ENCODE measurements around the gene TRIM16. TPM values are rescaled to one million over a fixed set of nuclear protein-coding genes. Genes with fewer than 3 reads are reported as not detected.
A peak's percentile ranks its signal among the peaks of the same experiment; 100 is the strongest.
"Not testable (repeated sequence)": the region's sequence is repeated elsewhere in the genome, so short reads cannot be mapped to it uniquely, and the experiment has no call there.

Gene TRIM16
- total and polyA plus RNA-seq, 2 of the 13 experiments (the other 11 are each of a cell fraction or from before 2014, with no cell fraction given) = 12.3 to 23.4 TPM

- TF ChIP-seq, protein P1, sequence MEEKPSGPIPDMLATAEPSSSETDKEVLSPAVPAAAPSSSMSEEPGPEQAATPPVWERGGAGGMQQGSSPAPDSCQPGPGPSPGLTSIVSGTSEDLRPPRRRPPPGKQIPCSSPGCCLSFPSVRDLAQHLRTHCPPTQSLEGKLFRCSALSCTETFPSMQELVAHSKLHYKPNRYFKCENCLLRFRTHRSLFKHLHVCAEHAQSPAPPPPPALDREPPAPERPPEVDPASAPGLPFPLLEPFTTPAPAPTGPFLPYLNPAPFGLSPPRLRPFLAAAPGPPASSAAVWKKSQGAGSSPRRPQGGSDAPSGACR (CRISPR knock-in tag; IDR thresholded peaks at IDR 0.05) = 0 out of 2 replicates have a peak, but pooled peaks have one; percentile 38
- TF ChIP-seq MYC (CRISPR knock-in tag; IDR thresholded peaks at IDR 0.05; ENCODE audit: borderline replicate concordance) (peak; percentile 59; the same call in 1 of the 2 replicates), HNRNPLL (IDR thresholded peaks at IDR 0.05; ENCODE audit: low read depth, low read length, poor library complexity, severe bottlenecking) (peak; percentile 46), PITX1 (CRISPR knock-in tag; IDR thresholded peaks at IDR 0.05) (peak; percentile 86), ZFY (CRISPR knock-in tag; IDR thresholded peaks at IDR 0.05) (peak; percentile 81), CREB1 (IDR thresholded peaks at IDR 0.05) (peak; percentile 58), CREB1 (CRISPR knock-in tag; IDR thresholded peaks at IDR 0.05) (peak; percentile 65), FOXK1 (CRISPR knock-in tag; IDR thresholded peaks at IDR 0.05; ENCODE audit: borderline replicate concordance, low read depth) (peak; percentile 41; the same call in 1 of the 2 replicates), HCFC1 (IDR thresholded peaks at IDR 0.05; ENCODE audit: low read depth, low read length) (peak; percentile 84), NONO (CRISPR knock-in tag; conservative IDR thresholded peaks at IDR 0.05) (peak; percentile 60), ERF (CRISPR knock-in tag; IDR thresholded peaks at IDR 0.05) (peak; percentile 34; the same call in 1 of the 2 replicates), TFDP2 (CRISPR knock-in tag; IDR thresholded peaks at IDR 0.05) (peak; percentile 42; the same call in 1 of the 2 replicates), ZGPAT (CRISPR knock-in tag; IDR thresholded peaks at IDR 0.05) (peak; percentile 54; the same call in 1 of the 2 replicates), TEAD3 (CRISPR knock-in tag; optimal IDR thresholded peaks at IDR 0.05; ENCODE audit: borderline replicate concordance) (peak; percentile 63), PAXIP1 (CRISPR knock-in tag; conservative IDR thresholded peaks at IDR 0.05) (peak; percentile 26; the same call in 1 of the 2 replicates), GABPA (IDR thresholded peaks at IDR 0.05; ENCODE audit: low read depth, low read length) (peak; percentile 36), GABPA (CRISPR knock-in tag; IDR thresholded peaks at IDR 0.05; ENCODE audit: low read depth) (peak; percentile 83), POLR2AphosphoS5 (IDR thresholded peaks at IDR 0.05; ENCODE audit: low read depth, low read length) (peak; percentile 64)
- TF ChIP-seq NONO (IDR thresholded peaks at IDR 0.05) = not testable (repeated sequence)
- TF ChIP-seq, protein P2, sequence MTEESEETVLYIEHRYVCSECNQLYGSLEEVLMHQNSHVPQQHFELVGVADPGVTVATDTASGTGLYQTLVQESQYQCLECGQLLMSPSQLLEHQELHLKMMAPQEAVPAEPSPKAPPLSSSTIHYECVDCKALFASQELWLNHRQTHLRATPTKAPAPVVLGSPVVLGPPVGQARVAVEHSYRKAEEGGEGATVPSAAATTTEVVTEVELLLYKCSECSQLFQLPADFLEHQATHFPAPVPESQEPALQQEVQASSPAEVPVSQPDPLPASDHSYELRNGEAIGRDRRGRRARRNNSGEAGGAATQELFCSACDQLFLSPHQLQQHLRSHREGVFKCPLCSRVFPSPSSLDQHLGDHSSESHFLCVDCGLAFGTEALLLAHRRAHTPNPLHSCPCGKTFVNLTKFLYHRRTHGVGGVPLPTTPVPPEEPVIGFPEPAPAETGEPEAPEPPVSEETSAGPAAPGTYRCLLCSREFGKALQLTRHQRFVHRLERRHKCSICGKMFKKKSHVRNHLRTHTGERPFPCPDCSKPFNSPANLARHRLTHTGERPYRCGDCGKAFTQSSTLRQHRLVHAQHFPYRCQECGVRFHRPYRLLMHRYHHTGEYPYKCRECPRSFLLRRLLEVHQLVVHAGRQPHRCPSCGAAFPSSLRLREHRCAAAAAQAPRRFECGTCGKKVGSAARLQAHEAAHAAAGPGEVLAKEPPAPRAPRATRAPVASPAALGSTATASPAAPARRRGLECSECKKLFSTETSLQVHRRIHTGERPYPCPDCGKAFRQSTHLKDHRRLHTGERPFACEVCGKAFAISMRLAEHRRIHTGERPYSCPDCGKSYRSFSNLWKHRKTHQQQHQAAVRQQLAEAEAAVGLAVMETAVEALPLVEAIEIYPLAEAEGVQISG (CRISPR knock-in tag; IDR thresholded peaks at IDR 0.05) = peak; percentile 80
Observed at GRCh38 chr17:15699413-15699924, 15.4 kb upstream of the TRIM16 start, which contains the start of gene ZNF286A (continued).
